ENCODE measurements around the gene CIAO3. TPM values are rescaled to one million over a fixed set of nuclear protein-coding genes. Genes with fewer than 3 reads are reported as not detected.

CIAO3 gene
- polyA plus RNA-seq, 3 donors, result 8.6 to 41.1 (median 11.8) TPM

- peak overlapping the region in 1 of 2 donors; percentile 64 for H3K27ac ChIP-seq (ENCODE audit: low read depth in 1 of 2, low read length in 2 of 2)
- H3K36me3 ChIP-seq (replicated peaks in 1 of 2; ENCODE audit: control insufficient read depth in 1 of 2, insufficient read depth in 2 of 2, low read length in 2 of 2), result peaks cover 20 to 21% of the 10 kb centered on the region in 2 donors
- peaks cover 32% of the 10 kb centered on the region for H4K20me1 ChIP-seq (ENCODE audit: insufficient read depth, low read length)
- peaks cover 38 to 64% of the 10 kb centered on the region in 2 donors for H3K4me1 ChIP-seq (ENCODE audit: control insufficient read depth in 1 of 2, insufficient read depth in 2 of 2, low read length in 2 of 2)
- peak overlapping the region; percentile 86 for H3K4me2 ChIP-seq (replicated peaks; ENCODE audit: extremely low read depth, low read length, poor library complexity, severe bottlenecking)
- no peaks in the 10 kb centered on the region for H3K9me3 ChIP-seq (replicated peaks in 1 of 2; ENCODE audit: control insufficient read depth in 1 of 2, insufficient read depth in 1 of 2, low read length in 2 of 2)
- intact Hi-C loops (cut with micrococcal nuclease), result loop anchor here (5.0 kb wide), 2 partner anchors 46 to 96 kb away; partner anchors contain the start of gene METTL26 (in 1 of the 2)
- no peaks in the 10 kb centered on the region for H3K9me3 Mint-ChIP-seq
- peak overlapping the region; percentile 57 for H3K9ac ChIP-seq (ENCODE audit: insufficient read depth, low read length, poor library complexity, severe bottlenecking)
- peak overlapping the region; percentile 76 for H2AFZ ChIP-seq (ENCODE audit: insufficient read depth, low read depth, low read length, poor library complexity, severe bottlenecking)
- H3K36me3 Mint-ChIP-seq, result peaks cover 26 to 39% of the 10 kb centered on the region in 2 donors
- H3K4me3 ChIP-seq (replicated peaks in 1 of 3; ENCODE audit: low read depth in 2 of 3, low read length in 3 of 3), result peak overlapping the region; percentile 32 to 78 (median 36)
- peaks cover 33% of the 10 kb centered on the region for H3K79me2 ChIP-seq (ENCODE audit: insufficient read depth, low read length)
- TF ChIP-seq CTCF (IDR thresholded peaks at IDR 0.05), result no peak
- no peak for DNase-seq
- peak overlapping the region; percentile 66 to 78 for H3K4me3 Mint-ChIP-seq
- H3K27ac Mint-ChIP-seq, result peak overlapping the region in 6 of 7 donors; percentile 35 to 83 (median 56)
- peaks cover 26% of the 10 kb centered on the region for H3K4me1 Mint-ChIP-seq
- no peaks in the 10 kb centered on the region for H3K27me3 ChIP-seq (ENCODE audit: control insufficient read depth in 2 of 2, insufficient read depth in 2 of 2, low read length in 2 of 2)
- peaks cover 0 to 2% (median 1%) of the 10 kb centered on the region in 3 donors for H3K27me3 Mint-ChIP-seq (ENCODE audit: low read depth in 3 of 3)
- 20% methylated on average over 52 of the region's 57 CpGs for WGBS (ENCODE audit: insufficient coverage)
Measured at GRCh38 chr16:683396-684070, 57.3 kb downstream of the CIAO3 start.

GRCh38 chr16:682493-683395, 58.1 kb downstream of the CIAO3 start:
- H3K4me1 Mint-ChIP-seq, result peaks cover 26% of the 10 kb centered on the region
- peak overlapping the region; percentile 86 for H3K4me2 ChIP-seq (replicated peaks; ENCODE audit: extremely low read depth, low read length, poor library complexity, severe bottlenecking)
- H3K27ac Mint-ChIP-seq, result peak overlapping the region in 3 of 7 donors; percentile 48 to 83 (median 81)

More at GRCh38 chr16:682493-683395, 58.1 kb downstream of the CIAO3 start:
- Mint-ChIP-seq H3K36me3 (peaks cover 25 to 37% of the 10 kb centered on the region in 2 donors), H3K4me3 (peak overlapping the region; percentile 66 to 78), H3K27me3 (ENCODE audit: low read depth in 3 of 3) (peaks cover 0 to 6% (median 2%) of the 10 kb centered on the region in 3 donors), H3K9me3 (no peaks in the 10 kb centered on the region)
- peaks cover 32% of the 10 kb centered on the region for H4K20me1 ChIP-seq (ENCODE audit: insufficient read depth, low read length)
- 94% methylated on average over 31 of the region's 36 CpGs for WGBS (ENCODE audit: insufficient coverage)
- no peak for DNase-seq
- intact Hi-C loops (cut with micrococcal nuclease), result loop anchor here (5.0 kb wide), 2 partner anchors 45 to 95 kb away; partner anchors contain the start of gene METTL26 (in 1 of the 2)
- no peak overlapping the region for H2AFZ ChIP-seq (ENCODE audit: insufficient read depth, low read depth, low read length, poor library complexity, severe bottlenecking)
- H3K4me3 ChIP-seq (replicated peaks in 1 of 3; ENCODE audit: low read depth in 2 of 3, low read length in 3 of 3), result peak overlapping the region in 1 of 3 experiments; percentile 78
- peak overlapping the region in 1 of 2 donors; percentile 64 for H3K27ac ChIP-seq (ENCODE audit: low read depth in 1 of 2, low read length in 2 of 2)
- no peak overlapping the region for H3K9ac ChIP-seq (ENCODE audit: insufficient read depth, low read length, poor library complexity, severe bottlenecking)
- H3K4me1 ChIP-seq (ENCODE audit: control insufficient read depth in 1 of 2, insufficient read depth in 2 of 2, low read length in 2 of 2), result peaks cover 38 to 63% of the 10 kb centered on the region in 2 donors
- peaks cover 20 to 21% of the 10 kb centered on the region in 2 donors for H3K36me3 ChIP-seq (replicated peaks in 1 of 2; ENCODE audit: control insufficient read depth in 1 of 2, insufficient read depth in 2 of 2, low read length in 2 of 2)
- H3K27me3 ChIP-seq (ENCODE audit: control insufficient read depth in 2 of 2, insufficient read depth in 2 of 2, low read length in 2 of 2), result no peaks in the 10 kb centered on the region
- peaks cover 33% of the 10 kb centered on the region for H3K79me2 ChIP-seq (ENCODE audit: insufficient read depth, low read length)
- no peak for TF ChIP-seq CTCF (IDR thresholded peaks at IDR 0.05)
- no peaks in the 10 kb centered on the region for H3K9me3 ChIP-seq (replicated peaks in 1 of 2; ENCODE audit: control insufficient read depth in 1 of 2, insufficient read depth in 1 of 2, low read length in 2 of 2)

Measured in CD14-positive monocyte (primary cell).